CD4-positive, alpha-beta T cell treated with Interleukin-1 beta for 1 hour (primary cell): ENCODE measurements around the gene TSHZ2.

Source experiments
- DNase-seq, 2 donors: peaks; one replicate each; pipeline ENCODE4 v3.0.0-alpha.2; 2020 to 2022

The TSHZ2 gene

GRCh38 chr20:53331151-53331973, 359.2 kb downstream of the TSHZ2 start:
- DNase-seq, result no peak

GRCh38 chr20:53332022-53332837, 360.1 kb downstream of the TSHZ2 start:
- DNase-seq, result no peak

- DNase-seq, result no peak
Observed at GRCh38 chr20:53334861-53335260, 362.7 kb downstream of the TSHZ2 start.

GRCh38 chr20:53335555-53335954, 363.4 kb downstream of the TSHZ2 start:
- DNase-seq, result no peak

GRCh38 chr20:53336892-53337291, 364.7 kb downstream of the TSHZ2 start:
- DNase-seq, result no peak

GRCh38 chr20:53337390-53338101, 365.4 kb downstream of the TSHZ2 start:
- no peak for DNase-seq

- DNase-seq, result no peak
Observed at GRCh38 chr20:53338716-53339115, 366.6 kb downstream of the TSHZ2 start.

GRCh38 chr20:53342429-53342828, 370.3 kb downstream of the TSHZ2 start:
- DNase-seq, result no peak

GRCh38 chr20:53343448-53343847, 371.3 kb downstream of the TSHZ2 start:
- DNase-seq, result no peak

GRCh38 chr20:53344891-53345290, 372.7 kb downstream of the TSHZ2 start:
- DNase-seq, result no peak

- no peak for DNase-seq
Observed at GRCh38 chr20:53345536-53346334, 373.6 kb downstream of the TSHZ2 start.

GRCh38 chr20:53346335-53346648, 374.1 kb downstream of the TSHZ2 start:
- DNase-seq, result no peak

GRCh38 chr20:53349730-53350129, 377.6 kb downstream of the TSHZ2 start:
- DNase-seq, result no peak

- no peak for DNase-seq
Observed at GRCh38 chr20:53352727-53353440, 380.7 kb downstream of the TSHZ2 start.

GRCh38 chr20:53354314-53354713, 382.2 kb downstream of the TSHZ2 start:
- no peak for DNase-seq

GRCh38 chr20:53355790-53356189, 383.6 kb downstream of the TSHZ2 start:
- no peak for DNase-seq

GRCh38 chr20:53359425-53359824, 387.3 kb downstream of the TSHZ2 start:
- no peak for DNase-seq

- no peak for DNase-seq
Observed at GRCh38 chr20:53360852-53361251, 388.7 kb downstream of the TSHZ2 start.

GRCh38 chr20:53362736-53363135, 390.6 kb downstream of the TSHZ2 start:
- DNase-seq, result no peak

GRCh38 chr20:53364646-53365045, 392.5 kb downstream of the TSHZ2 start:
- no peak for DNase-seq

- DNase-seq, result no peak
Observed at GRCh38 chr20:53365076-53365475, 392.9 kb downstream of the TSHZ2 start.

GRCh38 chr20:53365539-53366075, 393.4 kb downstream of the TSHZ2 start:
- DNase-seq, result no peak
